Chondrocyte (in vitro differentiated cells): ENCODE results near the gene MAP7D2. TPM values are rescaled to one million over a fixed set of nuclear protein-coding genes. Genes with fewer than 3 reads are reported as not detected.

Source experiments
- DNase-seq: peaks from one replicate; pipeline ENCODE4 v3.0.0; 2021; ENCODE audit warnings: mixed read lengths, low spot score
- H3K27ac Mint-ChIP-seq: one replicate; pipeline ENCODE4 v1.8.0; 2021; ENCODE audit warnings: mild to moderate bottlenecking, moderate library complexity, mixed read lengths; ENCODE audit not compliant: unreplicated experiment
- H3K27me3 Mint-ChIP-seq: 2 replicates; pipeline ENCODE4 v1.8.0; 2021; ENCODE audit warnings: low read depth, mixed read lengths
- H3K36me3 Mint-ChIP-seq: 2 replicates; pipeline ENCODE4 v1.8.0; 2021; ENCODE audit warnings: low read depth, mixed read lengths
- H3K4me1 Mint-ChIP-seq: 2 replicates; pipeline ENCODE4 v1.8.0; 2021; ENCODE audit warnings: low read depth, mild to moderate bottlenecking, mixed read lengths
- H3K4me3 Mint-ChIP-seq: one replicate; pipeline ENCODE4 v1.8.0; 2021; ENCODE audit warnings: mild to moderate bottlenecking, moderate library complexity, mixed read lengths; ENCODE audit not compliant: unreplicated experiment
- H3K9me3 Mint-ChIP-seq: 2 replicates; pipeline ENCODE4 v1.8.0; 2021; ENCODE audit warnings: low read depth, mixed read lengths
- total RNA-seq: library from RNA; stranded (reverse); gene quantifications from 3 replicates; pipeline ENCODE4 v1.2.1, GENCODE V29; 2021
- TF ChIP-seq, protein P1 (sequence below): fragments of 200-600 bp; sonication (generic); IDR thresholded peaks from 2 replicates; pipeline ENCODE4 v1.5.0; 2021; ENCODE audit warnings: antibody characterized with exemption, mild to moderate bottlenecking, moderate library complexity

MAP7D2 gene
- total RNA-seq, 1 donor from 2014 or later, result 0.62 TPM

DNA sequence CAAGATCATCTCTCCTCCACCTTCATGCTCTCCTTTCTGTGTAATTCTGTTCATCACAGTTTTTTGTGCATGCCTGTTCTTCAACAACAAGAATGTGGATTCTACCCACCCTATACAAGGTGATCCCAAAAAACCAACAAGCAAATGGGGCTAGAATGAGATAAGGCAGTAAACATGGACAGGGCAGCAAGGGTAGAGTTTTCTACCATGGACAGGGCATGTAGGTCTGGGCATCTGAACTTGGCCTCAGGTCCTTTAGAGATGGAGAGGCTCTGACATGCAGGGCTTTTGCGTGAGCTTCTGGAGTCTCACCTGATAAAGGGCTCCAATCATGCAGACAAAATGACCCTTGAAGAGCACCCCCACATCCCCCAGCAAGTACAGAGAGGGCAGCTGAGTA lies 36.4 kb downstream of the MAP7D2 start:
- H3K4me3 Mint-ChIP-seq, result no peak overlapping the region

DNA sequence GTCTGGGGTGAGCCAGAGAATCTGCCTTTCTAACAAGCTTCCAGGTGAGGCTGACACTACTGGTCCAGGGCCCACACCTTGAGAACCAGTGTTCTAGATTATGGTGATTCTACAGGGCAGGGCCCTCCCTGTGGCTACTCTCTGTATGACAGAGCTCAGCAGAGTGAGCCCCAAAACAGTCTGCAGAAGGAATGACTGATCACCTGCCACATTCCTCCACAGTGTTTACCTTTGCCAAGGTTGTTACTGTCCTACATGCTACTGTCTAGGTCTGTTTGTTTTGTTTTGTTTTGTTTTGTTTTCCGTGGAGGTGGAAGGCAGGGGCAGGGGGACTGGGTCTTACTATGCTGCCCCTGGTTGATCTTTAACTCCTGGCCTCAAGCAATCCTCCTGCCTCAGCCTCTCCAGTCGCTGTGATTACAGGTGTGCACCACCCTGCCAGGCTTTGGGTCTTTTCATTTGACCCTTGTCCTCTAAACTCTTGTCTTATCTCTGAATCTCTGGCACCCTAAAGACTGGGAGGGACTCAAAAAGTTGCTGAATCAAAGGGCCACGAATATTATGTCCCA lies 45.1 kb downstream of the MAP7D2 start:
- no peaks in the 10 kb centered on the region for H3K27me3 Mint-ChIP-seq
- no peaks in the 10 kb centered on the region for H3K9me3 Mint-ChIP-seq

More for the DNA sequence above, 36.4 kb downstream of the MAP7D2 start:
- no peak overlapping the region for H3K27ac Mint-ChIP-seq
- H3K9me3 Mint-ChIP-seq, result no peaks in the 10 kb centered on the region
- H3K36me3 Mint-ChIP-seq, result no peaks in the 10 kb centered on the region
- H3K27me3 Mint-ChIP-seq, result no peaks in the 10 kb centered on the region
- no peaks in the 10 kb centered on the region for H3K4me1 Mint-ChIP-seq
- TF ChIP-seq, protein P1, sequence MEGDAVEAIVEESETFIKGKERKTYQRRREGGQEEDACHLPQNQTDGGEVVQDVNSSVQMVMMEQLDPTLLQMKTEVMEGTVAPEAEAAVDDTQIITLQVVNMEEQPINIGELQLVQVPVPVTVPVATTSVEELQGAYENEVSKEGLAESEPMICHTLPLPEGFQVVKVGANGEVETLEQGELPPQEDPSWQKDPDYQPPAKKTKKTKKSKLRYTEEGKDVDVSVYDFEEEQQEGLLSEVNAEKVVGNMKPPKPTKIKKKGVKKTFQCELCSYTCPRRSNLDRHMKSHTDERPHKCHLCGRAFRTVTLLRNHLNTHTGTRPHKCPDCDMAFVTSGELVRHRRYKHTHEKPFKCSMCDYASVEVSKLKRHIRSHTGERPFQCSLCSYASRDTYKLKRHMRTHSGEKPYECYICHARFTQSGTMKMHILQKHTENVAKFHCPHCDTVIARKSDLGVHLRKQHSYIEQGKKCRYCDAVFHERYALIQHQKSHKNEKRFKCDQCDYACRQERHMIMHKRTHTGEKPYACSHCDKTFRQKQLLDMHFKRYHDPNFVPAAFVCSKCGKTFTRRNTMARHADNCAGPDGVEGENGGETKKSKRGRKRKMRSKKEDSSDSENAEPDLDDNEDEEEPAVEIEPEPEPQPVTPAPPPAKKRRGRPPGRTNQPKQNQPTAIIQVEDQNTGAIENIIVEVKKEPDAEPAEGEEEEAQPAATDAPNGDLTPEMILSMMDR, result no peak
- DNase-seq, result no peak

DNA sequence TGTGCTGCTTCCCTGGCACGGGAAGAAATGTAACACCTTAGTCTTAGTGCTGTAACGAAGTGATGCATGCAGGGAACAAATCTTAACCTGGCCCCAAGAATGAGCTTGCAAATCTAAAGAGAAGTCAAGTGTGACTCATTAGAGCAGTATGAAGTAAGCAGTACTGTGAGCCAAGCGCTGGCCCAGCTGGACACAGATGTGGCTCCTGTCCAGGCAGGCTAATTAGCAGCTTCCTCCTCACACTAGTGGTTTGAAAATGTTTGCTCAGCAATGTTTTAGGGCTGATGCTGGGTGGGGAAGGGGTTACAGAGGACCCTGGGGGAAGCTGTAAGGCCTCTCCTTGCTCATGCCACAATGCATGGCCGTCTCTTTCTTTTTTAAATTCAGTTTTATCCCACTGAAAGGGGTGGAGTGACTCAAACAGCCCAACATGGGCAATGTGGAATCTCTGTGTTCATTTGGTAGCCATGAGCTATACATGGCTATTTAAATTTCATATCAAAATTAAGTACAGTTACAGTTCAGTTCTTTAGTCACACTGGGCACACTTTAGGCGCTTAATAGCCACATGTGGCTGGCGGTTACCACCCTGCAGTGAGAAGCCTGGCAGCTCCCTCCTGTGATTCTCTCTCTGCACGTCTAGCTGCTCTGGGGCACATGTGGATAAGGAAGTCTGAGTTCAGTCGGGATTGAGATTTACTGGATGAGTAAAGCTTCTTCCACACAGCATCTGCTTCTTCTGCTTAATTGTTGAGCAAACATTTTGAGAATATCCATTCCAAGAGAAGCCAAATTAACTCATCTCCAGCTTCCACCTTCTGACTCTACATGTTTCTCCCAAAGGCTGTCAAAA lies 48.8 kb downstream of the MAP7D2 start:
- Mint-ChIP-seq H3K27ac (peak overlapping the region; percentile 86), H3K9me3 (no peaks in the 10 kb centered on the region), H3K4me1 (peaks cover 16% of the 10 kb centered on the region), H3K27me3 (no peaks in the 10 kb centered on the region), H3K36me3 (no peaks in the 10 kb centered on the region), H3K4me3 (no peak overlapping the region)
- no peak for DNase-seq
- TF ChIP-seq, protein P1, result no peak

More for the DNA sequence above, 45.1 kb downstream of the MAP7D2 start:
- no peak overlapping the region for H3K27ac Mint-ChIP-seq
- no peaks in the 10 kb centered on the region for H3K36me3 Mint-ChIP-seq
- DNase-seq, result no peak
- no peak overlapping the region for H3K4me3 Mint-ChIP-seq
- peaks cover 16% of the 10 kb centered on the region for H3K4me1 Mint-ChIP-seq
- TF ChIP-seq, protein P1, result no peak

DNA sequence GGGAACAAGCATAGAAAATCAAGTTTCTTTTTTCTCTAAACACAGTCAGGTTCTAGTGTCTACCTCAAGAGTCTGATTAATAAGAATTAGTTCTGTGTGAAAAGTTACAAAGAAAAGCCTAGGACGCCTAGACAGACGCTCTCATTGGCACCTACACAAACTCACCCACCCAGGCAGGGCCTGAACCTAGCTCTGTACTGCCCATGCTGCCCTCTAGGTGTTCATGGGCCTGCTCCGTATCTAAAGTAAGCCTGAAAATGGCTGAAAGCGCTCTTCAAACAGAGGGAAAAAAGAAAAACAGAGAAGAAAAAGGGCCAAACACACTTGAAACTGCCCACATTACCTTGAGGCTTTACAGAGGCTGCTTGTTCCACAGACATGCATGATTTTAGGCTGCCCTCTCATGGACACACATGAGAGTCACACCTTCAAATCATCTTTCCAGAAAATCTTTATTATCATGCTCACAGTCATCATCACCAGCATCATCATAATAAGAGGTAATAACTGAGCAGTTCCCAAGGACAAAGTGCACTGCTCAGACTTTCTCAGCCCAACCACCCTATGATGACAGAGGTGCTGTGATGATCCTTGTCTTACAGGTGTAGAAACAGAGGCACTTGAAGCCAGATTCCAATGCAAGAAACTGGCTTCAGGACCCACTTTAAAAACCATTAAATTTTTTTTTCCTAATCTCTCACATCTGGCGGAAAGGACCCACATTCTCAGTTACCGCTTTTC lies 49.6 kb downstream of the MAP7D2 start:
- Mint-ChIP-seq H3K36me3 (no peaks in the 10 kb centered on the region), H3K27ac (peak overlapping the region; percentile 86), H3K4me3 (no peak overlapping the region), H3K4me1 (peaks cover 17% of the 10 kb centered on the region), H3K9me3 (no peaks in the 10 kb centered on the region), H3K27me3 (no peaks in the 10 kb centered on the region)
- DNase-seq, result no peak
- TF ChIP-seq, protein P1, result peak; percentile 79

DNA sequence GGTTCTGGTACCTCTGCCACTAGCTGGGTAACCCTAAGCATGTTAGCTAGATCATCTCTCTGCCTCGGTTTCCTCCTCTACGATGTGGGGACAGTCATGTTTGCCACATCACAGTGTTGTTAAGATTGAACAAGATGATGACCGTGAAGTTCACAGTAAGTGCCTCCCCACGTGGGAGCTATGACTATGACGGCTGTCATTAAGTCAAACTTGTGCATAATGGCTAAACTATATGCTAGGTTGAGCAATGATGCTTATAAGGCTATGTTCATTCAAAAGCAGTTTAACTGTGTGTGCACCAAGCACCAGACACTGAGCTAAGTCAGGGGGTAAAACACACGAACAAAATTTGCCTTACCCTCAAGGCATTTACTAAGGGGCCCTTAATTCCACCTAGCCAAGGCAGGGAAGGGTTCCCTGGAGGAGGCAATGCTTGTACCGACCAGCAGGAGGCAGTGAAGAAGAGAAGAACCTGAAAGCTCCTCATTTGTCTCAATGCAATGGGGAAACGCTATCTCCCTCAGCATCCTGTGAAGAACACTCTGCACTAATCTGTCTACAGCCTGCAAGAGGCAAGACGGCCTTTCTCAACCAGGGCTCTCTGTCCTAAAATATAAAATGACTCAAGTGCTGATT lies 52.9 kb downstream of the MAP7D2 start:
- DNase-seq, result no peak
- Mint-ChIP-seq H3K4me3 (no peak overlapping the region), H3K9me3 (peaks cover 3% of the 10 kb centered on the region), H3K36me3 (no peaks in the 10 kb centered on the region), H3K27me3 (no peaks in the 10 kb centered on the region), H3K4me1 (peaks cover 28% of the 10 kb centered on the region), H3K27ac (no peak overlapping the region)
- TF ChIP-seq, protein P1, result peak; percentile 46
